ENCODE measurements around the gene TAS1R2. TPM values are rescaled to one million over a fixed set of nuclear protein-coding genes. Genes with fewer than 3 reads are reported as not detected.

TAS1R2 gene
- total RNA-seq, 1 donor, result not detected

DNA sequence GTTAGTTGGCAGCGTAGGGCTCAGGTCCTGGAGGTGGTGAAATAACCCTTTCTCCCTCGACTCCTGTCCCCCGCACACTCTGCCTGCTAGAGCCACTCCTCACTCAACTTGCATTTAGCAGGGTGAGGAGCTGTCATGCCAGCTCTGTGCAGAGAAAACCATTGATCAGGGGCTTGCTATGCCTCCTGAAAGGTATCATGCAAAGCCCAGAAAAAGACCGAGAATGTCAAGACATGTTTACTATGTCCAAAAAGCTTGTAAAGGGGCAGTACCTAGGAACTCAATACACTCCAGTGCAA, 24.9 kb upstream of the TAS1R2 start:
- TF ChIP-seq, protein P1, sequence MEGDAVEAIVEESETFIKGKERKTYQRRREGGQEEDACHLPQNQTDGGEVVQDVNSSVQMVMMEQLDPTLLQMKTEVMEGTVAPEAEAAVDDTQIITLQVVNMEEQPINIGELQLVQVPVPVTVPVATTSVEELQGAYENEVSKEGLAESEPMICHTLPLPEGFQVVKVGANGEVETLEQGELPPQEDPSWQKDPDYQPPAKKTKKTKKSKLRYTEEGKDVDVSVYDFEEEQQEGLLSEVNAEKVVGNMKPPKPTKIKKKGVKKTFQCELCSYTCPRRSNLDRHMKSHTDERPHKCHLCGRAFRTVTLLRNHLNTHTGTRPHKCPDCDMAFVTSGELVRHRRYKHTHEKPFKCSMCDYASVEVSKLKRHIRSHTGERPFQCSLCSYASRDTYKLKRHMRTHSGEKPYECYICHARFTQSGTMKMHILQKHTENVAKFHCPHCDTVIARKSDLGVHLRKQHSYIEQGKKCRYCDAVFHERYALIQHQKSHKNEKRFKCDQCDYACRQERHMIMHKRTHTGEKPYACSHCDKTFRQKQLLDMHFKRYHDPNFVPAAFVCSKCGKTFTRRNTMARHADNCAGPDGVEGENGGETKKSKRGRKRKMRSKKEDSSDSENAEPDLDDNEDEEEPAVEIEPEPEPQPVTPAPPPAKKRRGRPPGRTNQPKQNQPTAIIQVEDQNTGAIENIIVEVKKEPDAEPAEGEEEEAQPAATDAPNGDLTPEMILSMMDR (IDR thresholded peaks at IDR 0.05; ENCODE audit: insufficient read depth, low read length), result no peak
- no peak overlapping the region for H3K4me3 ChIP-seq (ENCODE audit: low read depth, low read length)
- no peak for DNase-seq (ENCODE audit: low read depth)

DNA sequence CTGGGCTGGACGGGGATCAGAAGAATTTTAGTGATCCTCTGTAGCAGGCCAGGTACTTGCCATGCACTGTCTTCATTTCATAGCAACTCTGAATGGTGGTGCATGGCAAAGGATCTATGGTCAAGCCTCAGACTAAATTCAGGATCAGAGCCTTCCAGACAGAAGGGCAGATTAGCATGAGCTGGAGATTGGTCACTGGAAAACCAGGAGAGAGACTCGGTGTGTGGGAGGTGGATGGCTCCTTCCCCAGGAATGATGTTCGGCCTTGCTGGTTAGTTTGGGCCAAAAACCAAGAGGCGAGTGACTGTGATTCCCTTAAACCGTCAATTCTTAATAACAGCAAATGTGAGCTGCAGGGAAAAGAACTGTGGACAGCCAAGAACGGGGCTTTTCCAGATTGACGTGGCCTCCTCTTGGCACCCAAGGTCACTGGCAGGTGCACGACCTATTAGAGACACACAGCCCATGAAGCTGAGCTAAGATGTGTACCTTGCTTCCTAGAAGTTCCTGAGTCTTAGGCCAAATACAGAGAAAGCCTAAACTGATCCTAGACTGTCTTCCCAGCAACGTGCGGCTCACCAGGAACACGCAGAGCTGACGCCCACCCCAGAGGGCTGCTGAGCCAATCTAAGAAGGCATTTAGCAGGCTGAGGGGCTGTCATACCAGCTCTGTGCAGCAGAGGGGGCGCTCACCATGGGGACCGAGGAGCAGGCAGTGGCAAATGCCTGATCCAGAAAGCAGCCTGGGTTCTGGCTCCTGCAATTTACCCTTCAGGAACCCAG, 24.4 kb upstream of the TAS1R2 start:
- TF ChIP-seq, protein P1 (IDR thresholded peaks at IDR 0.05; ENCODE audit: insufficient read depth, low read length), result peak; percentile 95
- H3K4me3 ChIP-seq (ENCODE audit: low read depth, low read length), result no peak overlapping the region
- DNase-seq (ENCODE audit: low read depth), result peak; percentile 73

DNA sequence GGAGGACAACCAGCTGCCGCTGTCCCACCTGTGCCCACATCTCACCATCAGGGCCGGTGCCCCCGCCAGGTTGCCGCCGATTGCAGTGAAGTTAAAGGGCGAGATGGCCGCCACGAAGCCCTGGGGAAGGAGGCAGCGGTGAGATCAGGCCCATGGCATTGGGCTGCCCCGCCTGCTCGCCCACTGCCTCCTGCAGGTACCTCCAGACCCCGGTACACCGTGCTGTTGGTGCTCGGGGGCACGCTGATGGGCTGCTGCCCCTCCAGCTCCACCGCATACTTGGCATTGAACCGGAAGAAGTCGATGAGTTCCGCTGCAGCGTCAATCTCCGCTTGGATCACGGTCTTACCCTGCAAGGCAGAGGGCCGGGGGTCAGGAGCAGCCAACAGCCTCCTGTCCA, 23.6 kb upstream of the TAS1R2 start:
- DNase-seq (ENCODE audit: low read depth), result no peak
- TF ChIP-seq, protein P1 (IDR thresholded peaks at IDR 0.05; ENCODE audit: insufficient read depth, low read length), result no peak
- no peak overlapping the region for H3K4me3 ChIP-seq (ENCODE audit: low read depth, low read length)

DNA sequence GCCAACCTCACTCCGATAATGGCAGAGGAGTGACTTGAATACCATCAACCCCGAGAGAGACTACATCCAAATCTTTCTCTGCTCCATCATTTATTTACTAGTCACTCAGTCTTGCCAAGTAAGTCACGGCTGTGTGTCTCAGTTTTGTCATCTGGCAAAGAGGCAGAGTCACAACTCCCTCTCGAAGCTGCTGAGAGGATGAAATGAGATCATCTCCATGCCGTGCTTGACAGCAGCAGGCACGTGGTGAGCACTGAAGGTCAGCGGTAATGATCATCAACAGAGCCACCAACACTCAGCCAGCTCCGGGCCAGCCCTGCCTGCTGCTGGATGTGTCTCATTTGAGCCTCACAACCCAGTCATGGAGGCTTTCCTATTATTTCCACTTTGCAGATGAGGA, 23.0 kb upstream of the TAS1R2 start:
- peak; percentile 50 for DNase-seq (ENCODE audit: low read depth)
- H3K4me3 ChIP-seq (ENCODE audit: low read depth, low read length), result no peak overlapping the region
- TF ChIP-seq, protein P1 (IDR thresholded peaks at IDR 0.05; ENCODE audit: insufficient read depth, low read length), result no peak

DNA sequence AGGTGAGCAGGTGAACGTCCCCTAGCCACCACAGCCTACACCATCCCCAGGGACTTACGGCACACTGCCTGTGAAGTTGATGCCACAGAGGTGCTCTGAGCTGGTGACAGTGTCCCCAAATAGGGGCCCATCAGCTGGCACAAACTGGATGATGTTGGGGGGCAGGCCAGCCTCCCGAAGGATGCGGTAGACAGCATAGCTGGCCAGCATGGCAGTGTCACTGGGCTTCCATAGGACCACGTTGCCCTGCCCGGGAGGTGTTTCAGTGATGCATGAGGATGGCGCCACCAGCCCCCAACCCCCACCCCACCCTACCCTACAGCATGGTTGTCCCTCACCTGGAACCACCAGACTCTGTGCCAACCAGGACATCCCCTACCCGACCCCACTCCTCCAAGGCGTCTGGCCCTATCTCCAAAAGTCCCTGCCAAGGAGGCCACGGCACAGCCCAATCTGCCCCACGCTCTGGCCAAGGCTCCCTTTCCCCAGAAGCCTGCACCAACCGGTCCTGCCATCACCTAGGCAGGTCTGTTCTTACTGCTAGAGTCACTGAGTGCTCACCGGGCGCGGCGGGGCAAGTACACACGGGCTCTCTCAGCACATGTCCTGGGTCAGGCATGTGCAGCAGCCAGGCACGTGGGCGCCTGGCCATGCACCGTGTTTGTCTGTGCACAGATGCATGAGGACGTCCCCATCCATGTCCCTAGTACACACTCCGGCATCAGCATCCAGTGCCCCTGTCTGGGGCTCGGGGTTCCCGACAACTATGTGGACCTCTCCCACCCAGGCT, 22.4 kb upstream of the TAS1R2 start:
- no peak overlapping the region for H3K4me3 ChIP-seq (ENCODE audit: low read depth, low read length)

DNA sequence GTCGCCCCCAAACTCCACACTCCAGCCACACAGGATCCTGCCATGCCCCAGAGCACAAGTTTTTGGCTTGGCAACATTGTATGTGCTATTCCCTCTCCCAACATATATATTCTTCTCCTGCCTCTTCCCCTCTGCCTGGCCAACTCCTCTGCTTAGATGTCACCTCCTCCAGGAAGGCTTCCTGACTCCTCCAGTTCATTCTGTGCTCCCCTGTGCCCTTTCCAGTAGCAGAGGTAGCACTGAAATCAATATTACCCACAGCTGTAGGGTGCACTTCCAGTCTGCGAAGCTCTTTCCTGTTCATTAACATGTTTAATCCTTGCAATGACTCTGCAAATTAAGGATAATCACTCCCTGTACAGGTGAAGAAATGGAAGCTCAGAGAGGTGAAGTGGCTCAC, 21.7 kb upstream of the TAS1R2 start:
- TF ChIP-seq, protein P1 (IDR thresholded peaks at IDR 0.05; ENCODE audit: insufficient read depth, low read length), result no peak
- DNase-seq (ENCODE audit: low read depth), result no peak
- H3K4me3 ChIP-seq (ENCODE audit: low read depth, low read length), result no peak overlapping the region

More for the DNA sequence above, 22.4 kb upstream of the TAS1R2 start:
- TF ChIP-seq, protein P1 (IDR thresholded peaks at IDR 0.05; ENCODE audit: insufficient read depth, low read length), result no peak
- no peak for DNase-seq (ENCODE audit: low read depth)
